NCI-H2196 treated with DMSO at 0.1 percent for 48 hours (cell line): ENCODE data around the gene LONRF2.
"Not testable (repeated sequence)": the region's sequence is repeated elsewhere in the genome, so short reads cannot be mapped to it uniquely, and the experiment has no call there.

Source experiments
- DNase-seq: peaks from one replicate; lab custom pipeline; 2025; ENCODE audit not compliant: unreplicated experiment; lab: John Stamatoyannopoulos, UW

The LONRF2 gene

DNA sequence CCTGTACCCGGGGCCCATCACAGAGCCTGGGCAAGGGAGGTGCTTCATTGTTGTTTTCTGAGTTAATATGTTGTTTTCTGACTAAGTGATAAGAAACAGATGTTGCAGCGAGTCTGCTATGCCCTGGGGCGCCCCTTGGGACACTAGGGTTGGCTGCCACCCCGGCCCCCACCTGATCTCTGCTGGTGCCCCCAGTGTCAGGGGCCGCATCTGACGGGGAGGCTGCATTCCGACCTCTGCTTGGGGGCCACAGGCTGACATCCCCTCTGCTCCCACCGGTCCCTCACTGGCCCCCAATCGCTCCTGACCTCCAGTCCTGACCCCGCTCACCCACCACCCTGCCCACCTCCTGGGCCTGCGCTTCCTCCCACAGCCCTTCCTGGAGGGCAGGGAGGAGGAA lies 65.9 kb downstream of the LONRF2 start:
- DNase-seq, result no peak

DNA sequence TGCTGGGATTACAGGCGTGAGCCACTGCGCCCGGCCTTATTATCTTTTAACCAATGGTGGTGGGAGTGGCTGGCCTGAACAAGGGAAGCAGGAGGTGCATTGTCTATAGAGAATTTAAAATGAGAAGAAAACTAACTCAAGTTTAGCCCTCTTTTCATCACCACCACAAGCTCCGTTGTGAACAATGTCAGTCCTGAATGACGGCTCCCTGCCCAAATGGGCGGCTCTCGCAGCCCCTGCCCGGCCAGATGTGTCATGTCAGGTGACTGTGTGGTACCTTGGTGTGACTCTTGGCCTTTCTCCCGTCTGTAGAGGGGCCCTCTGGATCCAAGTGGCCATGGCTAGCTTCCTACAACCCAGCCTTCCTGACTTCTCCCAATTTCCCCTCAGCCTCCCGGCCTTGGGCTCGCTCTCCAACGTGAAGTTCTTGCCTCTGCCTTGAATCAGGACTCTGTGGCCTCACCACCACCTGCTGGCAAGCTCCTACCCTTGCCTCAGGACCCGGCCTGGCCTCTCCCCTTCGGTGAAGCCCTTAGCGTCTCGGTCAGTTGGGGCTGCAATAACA lies 67.6 kb downstream of the LONRF2 start:
- DNase-seq, result no peak

DNA sequence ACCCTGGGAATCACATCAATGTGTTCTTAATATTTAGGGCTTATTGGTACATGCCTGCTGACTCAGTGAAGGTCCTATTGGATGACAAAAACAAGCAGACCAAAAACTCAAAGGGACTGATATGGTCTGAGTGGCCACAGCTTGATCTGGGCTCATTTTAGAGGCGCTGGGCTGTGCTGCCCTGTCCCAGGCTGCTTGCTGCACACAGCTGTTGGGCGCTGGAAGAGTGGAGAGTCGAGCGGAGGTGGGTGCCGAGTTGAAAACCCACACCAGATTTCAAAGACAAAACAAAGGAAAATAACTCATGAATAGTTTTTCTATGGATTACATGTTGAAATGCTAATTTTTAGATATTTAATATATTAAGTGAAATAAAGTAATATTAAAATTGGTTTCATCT lies 68.5 kb downstream of the LONRF2 start:
- DNase-seq, result no peak

DNA sequence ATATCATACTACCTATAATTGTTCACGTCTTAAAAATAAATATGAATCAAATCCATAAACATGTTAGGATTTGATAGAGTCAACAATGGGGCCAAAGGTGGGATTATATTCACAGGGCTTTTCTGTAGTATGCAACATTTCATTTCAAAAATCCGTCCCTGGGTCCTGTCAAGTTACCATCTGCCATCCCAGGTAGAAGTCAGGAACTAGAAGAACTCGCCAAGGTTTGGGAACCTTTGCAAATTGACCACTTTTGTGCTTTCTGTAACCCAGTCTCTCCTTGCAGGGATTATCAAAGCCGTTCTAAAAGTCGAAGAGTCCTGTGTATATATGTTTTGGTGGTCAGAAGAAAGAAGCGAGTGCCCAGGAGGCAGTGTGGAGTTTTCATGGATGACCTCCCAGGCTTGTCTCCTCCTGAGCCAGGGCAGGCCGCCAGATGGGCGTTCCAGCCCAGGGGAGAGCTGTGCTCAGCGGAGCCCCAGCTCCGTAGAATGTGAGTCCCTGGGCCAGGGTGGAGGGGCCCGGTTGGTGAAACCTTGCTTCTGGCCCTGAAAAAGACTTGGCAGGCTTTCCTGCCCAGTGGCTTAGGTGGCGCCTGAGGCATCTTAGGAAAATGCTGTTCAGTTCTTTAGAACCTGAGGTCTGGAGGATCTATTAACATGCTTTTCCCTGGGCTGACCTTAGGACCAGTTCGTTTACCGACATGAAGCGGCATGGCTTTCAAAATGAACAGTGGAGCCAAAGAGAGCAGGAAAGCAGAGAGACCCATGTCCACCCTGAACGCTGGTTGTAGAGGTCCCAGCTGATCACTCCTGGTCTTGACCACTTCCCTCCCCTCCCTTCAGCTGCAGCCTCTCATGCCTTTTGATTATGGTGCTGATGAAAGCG lies 69.2 kb downstream of the LONRF2 start:
- DNase-seq, result no peak

DNA sequence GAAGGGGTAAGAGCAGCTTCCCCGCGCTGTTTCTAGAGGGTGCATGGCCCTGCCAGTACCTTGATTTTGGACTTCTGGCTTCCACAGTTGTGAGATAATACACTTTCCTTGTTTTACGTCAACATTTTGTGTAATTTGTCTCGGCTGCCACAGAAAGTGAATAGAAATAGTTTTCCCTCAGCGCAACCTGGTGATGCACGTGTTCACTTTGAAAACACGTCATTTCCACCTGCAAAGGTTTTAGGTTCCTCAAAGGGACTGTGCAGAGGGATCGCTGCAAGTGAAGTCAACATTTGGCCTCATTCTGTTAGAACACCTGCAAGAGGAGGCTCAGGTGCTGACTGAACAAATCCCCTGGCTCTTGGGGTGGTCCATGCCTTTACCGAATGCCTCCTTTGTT lies 71.7 kb downstream of the LONRF2 start:
- DNase-seq, result no peak

DNA sequence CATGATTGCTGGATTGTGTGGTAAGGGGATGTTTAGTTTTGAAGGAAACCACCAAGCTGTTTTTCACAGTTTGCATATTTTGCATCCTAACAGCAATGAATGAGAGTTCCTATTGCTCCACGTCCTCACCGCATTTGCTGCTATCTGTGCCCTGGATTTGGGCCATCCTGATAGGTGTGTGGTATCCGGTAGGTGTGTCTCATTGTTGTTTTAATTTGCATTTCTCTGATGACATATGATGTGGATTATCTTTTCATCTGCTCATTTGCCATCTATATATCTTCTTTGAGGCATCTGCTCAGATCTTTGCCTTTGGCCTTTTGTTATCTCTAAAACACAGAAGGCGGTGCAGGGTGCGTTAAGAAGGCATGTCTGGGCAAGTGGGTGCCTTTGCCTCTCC lies 73.3 kb downstream of the LONRF2 start:
- no peak for DNase-seq

DNA sequence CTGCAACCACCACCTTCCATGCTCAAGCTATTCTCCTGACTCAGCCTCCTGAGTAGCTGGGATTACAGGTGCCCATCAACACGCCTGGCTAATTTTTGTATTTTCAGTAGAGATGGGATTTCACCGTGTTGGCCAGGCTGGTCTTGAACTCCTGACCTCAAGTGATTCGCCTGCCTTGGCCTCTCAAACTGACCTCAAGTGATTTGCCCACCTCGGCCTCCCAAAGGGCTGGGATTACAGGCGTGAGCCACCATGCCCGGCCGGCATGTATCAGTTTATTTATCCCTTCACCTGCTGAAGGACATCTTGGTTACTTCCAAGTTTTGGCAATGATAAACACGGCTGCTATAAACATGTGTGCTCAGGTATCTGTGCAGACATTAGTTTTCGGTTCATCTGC lies 73.7 kb downstream of the LONRF2 start:
- DNase-seq, result not testable (repeated sequence)

DNA sequence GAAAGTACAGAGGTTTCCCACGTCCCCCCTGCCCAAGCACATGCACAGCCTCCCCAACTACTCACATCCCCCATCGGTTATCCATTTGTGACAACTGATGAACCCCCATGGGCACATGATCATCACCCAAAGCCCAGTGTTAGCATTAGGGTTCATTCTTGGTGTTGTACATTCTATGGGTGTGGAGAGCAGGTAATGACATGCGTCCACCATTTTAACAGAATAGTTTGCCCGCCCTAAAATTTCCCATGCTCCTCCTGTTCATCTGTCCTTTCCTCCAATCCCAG lies 74.3 kb downstream of the LONRF2 start:
- no peak for DNase-seq

DNA sequence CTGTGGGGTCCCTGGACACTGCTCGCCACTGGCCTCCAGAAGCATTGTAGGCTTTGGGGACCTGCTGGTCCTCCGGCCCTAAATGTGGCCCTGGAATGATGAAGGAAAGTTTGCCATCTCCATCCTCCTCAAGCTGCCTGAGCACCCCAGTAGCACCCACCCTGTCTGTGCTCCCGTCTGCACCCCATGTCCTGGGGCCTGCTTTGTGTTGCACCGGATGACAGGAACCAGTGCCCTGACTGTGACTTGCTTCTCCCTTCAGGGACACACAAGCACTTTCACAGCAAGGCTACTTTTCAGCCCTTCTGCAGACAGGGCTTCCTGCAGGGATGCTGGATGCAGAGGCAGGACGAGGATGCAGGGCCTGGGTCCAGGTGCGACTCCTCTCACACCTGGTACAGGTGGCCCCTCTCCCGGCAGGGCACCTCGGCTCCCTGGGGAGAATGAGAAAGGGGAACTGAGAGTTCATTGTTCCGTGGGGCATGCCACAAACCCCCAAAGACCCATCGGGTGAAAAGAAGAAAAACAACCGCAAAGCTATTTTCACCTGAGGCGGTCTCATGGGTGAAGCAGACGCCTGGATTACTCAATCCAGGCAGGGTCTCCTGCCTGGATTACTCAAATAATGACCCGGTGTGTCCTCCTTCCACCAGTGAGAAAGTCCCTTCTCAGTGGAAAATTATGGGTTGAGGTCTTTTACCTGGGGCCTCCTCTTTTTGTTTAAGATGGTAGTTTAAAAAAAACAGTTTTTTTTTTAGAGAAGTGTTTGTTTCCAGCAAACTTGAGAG lies 74.9 kb downstream of the LONRF2 start:
- DNase-seq, result no peak

DNA sequence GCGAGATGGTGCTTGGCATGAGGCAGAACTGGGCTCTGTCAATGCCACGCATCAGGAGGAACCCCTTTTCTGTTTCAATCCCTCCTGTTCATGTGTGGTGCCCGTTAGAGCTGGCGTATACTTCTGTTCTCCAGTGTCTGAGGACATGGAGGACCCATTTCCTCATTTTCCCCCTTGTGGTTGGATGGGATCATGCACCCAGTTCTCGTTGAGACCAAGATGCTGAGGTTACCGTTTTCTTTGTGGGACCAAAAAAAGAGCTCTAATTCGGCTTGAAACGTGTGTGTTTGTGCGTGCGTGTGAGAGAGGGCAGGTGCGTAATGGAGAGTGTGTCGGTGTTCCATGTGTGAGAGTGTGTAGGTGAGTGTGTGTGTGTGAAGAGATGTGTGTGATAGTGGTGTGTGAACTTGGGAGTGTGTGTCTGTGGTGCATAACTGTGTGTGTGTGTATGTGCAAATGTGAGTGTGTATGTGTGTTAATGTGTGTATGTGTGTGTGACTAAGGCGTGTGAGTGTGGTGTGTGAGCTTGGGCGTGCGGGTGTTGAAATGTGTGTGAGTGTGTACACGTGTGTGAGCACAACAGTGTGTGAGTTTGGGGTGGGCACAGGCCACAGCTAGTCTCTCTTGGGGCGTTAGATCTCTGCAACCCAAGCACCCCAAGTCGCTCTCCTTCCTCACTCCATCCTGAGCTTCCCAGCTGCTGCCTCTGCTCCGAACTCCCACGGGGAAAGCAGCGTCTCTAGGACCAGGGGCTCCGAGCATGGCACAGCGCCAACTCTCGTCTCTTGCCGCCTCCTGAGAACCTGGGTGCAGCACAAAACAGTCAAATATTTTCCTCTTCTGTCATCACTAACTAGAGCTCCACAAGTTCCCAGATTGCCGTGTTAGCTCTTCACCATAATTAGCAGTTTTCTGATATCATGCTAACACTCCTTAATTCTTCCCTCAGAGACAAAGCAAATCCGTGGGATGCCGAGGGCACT lies 75.8 kb downstream of the LONRF2 start:
- no peak for DNase-seq

DNA sequence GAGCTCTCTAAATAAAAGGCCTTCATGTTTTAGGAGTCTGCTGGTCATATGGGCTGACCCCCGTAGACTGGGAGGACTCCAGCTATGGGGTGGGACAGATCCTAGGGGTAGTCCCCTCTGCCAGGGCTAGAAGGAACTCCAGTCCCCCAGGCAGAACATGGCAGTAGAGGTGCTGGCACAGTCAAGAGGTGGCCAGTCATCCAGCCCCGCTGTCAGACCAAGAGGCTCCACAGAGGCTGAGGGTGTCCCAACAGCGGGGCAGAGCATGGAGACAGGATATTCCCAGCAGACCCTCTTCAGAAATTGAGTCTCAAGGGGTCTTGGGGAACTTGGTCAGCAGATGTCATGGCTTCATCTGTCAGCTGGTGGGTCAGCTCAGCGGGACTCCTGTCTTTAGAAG lies 76.6 kb downstream of the LONRF2 start:
- no peak for DNase-seq

DNA sequence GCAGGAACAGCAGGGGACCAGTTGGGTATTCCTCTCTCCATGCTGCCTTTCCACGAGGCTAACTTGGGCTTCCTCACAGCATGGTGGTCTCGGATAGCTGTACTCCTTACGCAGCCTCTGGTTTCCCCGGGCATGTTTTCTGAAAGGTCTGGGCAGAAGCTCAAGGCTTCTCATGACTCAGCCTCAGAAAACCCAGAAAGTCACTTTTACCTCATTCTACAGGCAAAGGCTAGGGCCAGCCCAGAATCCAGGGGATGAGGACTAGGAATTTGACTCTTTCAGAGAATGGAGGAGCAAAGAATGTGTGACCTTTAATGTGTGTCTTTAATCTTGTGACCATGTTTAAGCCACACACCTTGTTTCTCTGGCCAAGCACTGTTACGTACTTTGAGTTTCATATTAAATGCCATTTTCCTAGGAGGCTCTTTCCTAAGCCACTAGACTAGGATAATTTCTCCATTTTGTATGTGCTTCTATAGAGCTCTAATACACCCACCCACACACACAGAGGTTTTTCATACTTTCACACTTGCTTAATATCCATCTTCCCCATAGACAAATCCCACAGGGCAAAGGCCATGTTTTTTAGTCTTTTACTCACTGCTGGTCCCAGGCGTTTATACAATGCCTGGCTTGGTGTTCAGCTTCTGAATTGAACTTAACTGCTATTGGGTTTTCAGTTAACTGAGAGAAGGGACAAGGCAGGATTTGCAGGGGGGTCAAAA lies 77.3 kb downstream of the LONRF2 start:
- no peak for DNase-seq

DNA sequence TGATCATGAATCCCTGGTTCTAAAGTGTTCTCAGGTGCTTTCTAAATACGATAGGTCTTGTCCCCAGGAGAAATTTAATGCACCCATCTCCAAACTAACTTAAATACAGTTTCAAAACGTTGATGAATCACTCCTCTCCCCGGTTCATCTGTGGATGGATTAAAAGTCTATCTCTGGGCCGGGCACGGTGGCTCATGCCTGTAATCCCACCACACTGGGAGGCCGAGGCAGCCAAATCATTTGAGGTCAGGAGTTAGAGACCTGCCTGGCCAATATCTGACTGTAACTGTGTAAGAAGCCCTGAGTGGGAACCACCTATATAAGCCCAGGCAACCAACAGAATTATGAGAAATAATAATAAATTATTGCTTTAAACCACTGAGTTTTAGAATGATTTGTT lies 78.7 kb downstream of the LONRF2 start:
- DNase-seq, result no peak

DNA sequence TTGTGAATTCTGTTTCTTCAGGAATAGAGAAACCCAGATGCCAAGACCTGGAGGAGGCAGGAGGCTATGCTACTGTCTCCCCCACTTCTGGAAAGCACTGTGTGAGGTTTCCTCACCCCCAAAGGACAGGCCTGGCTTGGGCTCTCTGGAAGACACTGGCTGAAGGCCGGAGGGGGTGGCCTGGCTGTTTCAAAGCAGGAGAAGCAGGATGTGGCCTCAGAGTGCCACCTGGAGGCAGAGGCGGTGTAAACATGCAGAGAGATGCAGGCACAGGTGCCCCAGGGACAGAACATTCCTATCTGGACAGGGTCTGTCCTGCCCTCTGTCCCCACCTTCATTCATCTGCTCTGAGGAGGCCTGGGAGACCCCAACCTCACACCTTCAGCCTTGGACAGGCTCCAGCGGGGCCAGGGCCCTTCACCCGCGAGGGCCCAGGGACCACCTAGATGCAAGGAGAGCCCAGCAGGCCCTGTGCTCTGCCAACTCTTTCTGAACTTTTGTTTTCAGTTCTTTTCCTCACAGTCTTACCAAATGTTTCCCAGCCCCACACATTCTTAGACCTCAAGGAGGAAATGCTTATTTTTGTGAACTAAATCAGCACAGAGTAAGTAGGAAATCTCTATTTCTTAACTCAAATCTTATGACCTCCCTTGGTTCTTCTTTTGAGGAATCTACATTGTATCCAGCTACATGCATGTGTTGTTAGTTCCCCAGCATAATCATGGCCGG lies 79.2 kb downstream of the LONRF2 start:
- DNase-seq, result no peak

DNA sequence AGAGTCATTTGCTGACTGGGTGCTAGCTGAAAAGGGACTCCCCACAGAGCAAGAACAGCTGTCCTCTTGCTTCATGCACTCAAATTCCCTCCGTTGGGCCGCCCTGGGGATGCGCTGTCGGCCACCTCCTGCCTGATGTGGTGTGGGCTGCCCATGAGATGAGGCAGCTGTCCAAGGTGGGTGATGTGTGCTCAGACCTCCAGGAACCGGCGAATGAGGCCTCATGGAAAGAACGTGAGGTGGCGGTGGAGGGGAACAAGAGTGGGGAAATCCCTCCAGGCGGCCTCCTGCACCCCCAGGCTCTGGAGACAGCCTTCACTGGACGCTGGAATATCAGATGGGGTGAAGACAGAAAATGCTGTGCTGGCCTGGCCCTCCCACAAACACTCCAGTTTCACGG lies 79.8 kb downstream of the LONRF2 start:
- DNase-seq, result no peak

DNA sequence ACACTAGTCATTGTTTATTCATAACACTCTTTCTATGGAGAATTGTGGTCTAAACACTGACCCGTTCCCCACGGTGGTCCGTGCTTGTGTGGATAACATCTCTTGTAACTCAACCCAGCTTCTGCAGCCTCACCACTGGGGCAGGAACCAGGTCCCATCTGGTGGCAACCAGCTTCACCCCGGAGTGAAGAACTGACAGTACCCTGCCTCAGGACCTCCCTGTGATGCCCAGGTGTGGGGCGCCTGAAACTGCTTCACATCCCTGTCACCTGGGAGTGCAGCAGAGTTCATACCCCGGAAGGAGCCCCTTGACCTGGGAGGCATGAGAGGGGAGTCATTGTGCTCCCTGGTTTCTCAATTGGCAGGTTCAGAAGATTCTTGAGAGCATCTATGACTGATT lies 81.1 kb downstream of the LONRF2 start:
- no peak for DNase-seq

DNA sequence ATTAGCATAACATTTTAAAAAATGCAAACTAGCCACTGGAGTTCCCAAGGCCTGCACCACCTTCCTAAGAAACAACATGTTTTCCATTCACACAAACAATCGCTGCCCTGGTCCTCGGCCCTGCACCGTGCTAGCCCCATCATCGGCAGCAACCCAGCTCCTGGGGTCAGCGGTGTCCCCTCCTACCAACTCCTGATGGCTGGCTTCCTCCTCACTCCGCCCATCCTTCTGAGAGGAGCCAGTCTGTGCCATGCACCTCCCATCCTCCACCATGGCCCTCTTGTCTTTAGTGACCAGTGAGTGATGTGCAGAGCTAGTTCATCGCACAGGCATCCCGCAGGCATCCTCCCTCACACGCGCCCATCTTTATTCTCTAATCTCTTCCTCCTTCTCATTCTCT lies 81.9 kb downstream of the LONRF2 start:
- DNase-seq, result no peak

DNA sequence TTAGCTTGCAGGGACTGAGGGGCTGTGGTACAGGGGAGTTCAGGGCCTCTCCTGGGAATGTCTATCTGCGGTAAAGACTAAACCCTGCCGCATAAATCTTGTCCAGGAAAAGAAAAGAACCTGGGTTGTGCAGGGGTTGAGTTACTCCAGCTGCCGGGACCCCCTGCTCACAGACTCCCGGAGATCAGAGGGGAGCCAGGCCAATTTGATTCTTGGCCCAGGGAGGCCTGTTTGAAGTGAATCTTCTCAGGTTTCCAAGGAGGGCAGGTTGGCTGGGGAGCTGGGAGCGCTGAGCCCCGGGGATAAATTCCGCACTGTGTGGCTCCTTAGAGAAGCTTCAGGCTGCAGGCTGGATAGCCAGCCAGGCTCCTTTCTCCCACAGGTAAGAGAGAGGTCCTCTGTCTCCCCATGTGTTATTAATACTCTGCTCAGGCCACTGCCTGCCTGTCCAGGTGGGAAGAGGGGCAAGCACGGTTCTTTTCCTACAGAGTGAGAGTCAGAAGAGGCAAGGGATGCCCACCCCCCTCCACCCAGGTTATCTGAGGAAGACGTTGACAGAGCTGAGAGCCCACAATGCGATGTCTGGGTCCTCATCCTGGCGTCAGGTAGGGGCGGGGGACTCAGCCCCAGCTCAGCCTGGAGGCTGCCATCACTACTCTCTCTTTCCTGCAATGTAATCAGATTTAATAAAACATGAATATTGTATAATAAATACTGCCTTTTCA lies 82.7 kb downstream of the LONRF2 start:
- no peak for DNase-seq

DNA sequence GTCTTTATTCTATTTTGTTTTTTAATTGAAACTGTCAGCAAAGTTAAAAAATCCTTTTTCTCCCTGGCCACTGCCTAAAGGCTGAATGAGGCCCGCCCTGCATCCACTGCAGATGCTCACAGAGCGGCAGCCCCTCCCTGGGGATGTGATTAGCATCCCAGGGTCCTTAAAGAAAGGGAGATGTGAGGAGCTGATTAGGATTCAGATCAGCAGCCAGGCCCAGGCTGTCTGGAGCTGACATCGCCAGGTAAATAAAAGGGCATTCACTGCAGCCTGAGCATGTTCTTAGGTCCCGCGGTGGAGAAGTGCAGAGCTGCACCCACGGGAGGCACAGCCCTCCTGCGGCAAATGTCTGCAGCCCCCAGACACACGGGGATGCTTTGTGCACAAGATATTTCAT lies 83.8 kb downstream of the LONRF2 start:
- DNase-seq, result no peak
